Stimulated activated effector memory CD8-positive, alpha-beta T cell treated with anti-CD3 and anti-CD28 coated beads, Interleukin-12 subunit alpha, Interleukin-12 subunit beta, amount 100 ng/mL, for 72 hours (primary cell): ENCODE measurements around the gene GHITM.
"Not testable (repeated sequence)": the region's sequence is repeated elsewhere in the genome, so short reads cannot be mapped to it uniquely, and the experiment has no call there.

Experiments
- ATAC-seq: fragments of 150-1000 bp; cut with Tn5 transposase; 2 replicates; pipeline ENCODE4 v1.10.0; 2021
- DNase-seq, 2 donors: peaks; one replicate each; pipeline ENCODE4 v3.0.0; 2021 to 2022; ENCODE audit warnings: low spot score in 2 of 2
- H3K27ac Mint-ChIP-seq: one replicate; pipeline ENCODE4 v1.8.0; 2022; ENCODE audit warnings: mild to moderate bottlenecking, mixed read lengths
- H3K36me3 Mint-ChIP-seq: one replicate; pipeline ENCODE4 v1.8.0; 2022; ENCODE audit warnings: mild to moderate bottlenecking, mixed read lengths
- H3K4me1 Mint-ChIP-seq: one replicate; pipeline ENCODE4 v1.8.0; 2022; ENCODE audit warnings: mixed read lengths
- H3K4me3 Mint-ChIP-seq: one replicate; pipeline ENCODE4 v1.8.0; 2022; ENCODE audit warnings: mild to moderate bottlenecking, mixed read lengths
- H3K9me3 Mint-ChIP-seq: one replicate; pipeline ENCODE4 v1.8.0; 2022; ENCODE audit warnings: mixed read lengths

Gene GHITM

DNA sequence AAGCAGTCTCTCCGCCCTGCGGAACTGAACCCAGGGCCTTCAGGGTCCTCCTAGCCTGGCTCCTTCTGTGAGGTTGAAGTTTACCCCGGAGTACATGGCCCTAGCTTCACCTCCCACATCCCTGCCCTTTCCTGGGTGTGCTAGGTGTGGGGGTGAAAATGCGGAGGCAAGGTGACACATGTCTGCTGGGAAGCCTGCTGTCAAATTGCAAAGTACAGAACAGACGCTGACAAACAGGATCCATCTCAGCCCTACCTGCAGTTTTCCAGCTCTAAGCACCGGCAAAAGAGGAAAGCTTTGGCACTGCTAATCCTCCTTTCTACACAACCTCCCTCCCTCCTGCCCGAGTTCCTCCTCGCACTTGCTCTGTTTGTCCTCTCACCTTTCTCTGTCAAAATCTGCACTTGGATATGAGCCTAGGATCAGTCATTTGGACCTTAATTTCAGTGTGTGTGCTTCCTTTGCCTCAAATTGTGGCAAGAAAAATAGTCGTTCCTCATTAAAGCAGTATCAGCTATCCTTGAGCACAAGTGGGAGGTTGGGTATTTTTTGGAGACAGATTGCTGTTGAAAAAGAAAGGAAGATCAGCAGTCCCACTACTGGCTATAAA, 19.9 kb downstream of the GHITM start:
- no peak for ATAC-seq
- DNase-seq = no peak
- no peak overlapping the region for H3K4me3 Mint-ChIP-seq
- peaks cover 16% of the 10 kb centered on the region for H3K36me3 Mint-ChIP-seq
- peaks cover 16% of the 10 kb centered on the region for H3K4me1 Mint-ChIP-seq
- no peaks in the 10 kb centered on the region for H3K9me3 Mint-ChIP-seq
- H3K27ac Mint-ChIP-seq = peak overlapping the region; percentile 18

DNA sequence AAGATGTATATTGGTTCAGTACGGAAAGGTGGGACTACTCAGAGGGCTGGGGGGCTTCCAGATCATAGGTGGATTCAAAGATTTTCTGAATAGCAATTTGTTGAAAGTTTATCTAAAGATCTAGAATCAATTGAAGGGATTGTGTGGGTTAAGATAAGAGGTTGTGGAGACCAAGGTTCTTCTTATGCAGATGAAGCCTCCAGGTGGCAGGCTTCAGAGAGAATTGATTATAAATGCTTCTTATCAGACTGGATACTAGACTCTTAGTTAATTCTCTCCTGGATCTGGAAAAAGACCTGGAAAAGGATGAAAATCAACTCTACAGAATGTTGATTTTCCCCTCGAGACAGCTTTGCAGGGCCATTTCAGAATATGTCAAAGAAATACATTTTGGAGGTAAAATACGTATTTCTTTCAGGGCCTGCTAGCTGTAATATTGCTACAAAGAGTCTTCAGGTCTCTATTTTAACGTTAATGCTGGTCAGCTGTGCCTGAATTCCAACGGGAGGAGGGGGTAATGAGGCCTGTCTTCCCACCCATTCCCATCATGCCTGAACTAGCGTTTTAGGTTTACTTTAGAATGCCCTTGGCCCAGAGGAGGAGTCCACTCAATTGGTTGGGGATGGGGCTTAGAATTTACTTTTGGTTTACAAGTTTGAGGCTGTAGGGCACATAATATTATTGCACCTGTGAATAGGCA, 21.5 kb downstream of the GHITM start:
- Mint-ChIP-seq H3K27ac (no peak overlapping the region), H3K9me3 (no peaks in the 10 kb centered on the region), H3K4me1 (peaks cover 16% of the 10 kb centered on the region), H3K4me3 (no peak overlapping the region), H3K36me3 (no peaks in the 10 kb centered on the region)
- no peak for ATAC-seq
- no peak for DNase-seq

DNA sequence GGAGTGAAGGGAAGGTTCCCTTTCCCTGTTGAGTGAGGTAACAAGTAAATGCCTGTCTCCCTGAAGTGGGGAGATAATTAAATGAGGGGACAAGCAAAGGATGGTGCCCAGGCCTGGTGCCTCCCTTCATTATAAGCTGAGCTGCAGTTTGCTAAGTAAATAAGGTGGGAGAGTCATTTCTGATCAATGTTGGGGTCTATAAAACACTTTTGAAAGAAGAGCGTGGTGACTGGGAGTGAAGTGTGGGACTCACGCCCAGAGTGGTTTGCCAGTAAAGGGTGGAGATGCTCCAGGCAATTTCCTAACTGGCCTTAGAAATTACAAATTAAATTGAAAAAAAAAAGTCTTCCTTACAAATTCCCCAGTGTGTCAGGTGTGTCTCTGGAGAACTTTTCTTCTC, 24.7 kb downstream of the GHITM start:
- no peaks in the 10 kb centered on the region for H3K36me3 Mint-ChIP-seq
- ATAC-seq (no peak), DNase-seq (no peak)
- H3K4me1 Mint-ChIP-seq = peaks cover 11% of the 10 kb centered on the region
- H3K27ac Mint-ChIP-seq = no peak overlapping the region
- no peaks in the 10 kb centered on the region for H3K9me3 Mint-ChIP-seq
- no peak overlapping the region for H3K4me3 Mint-ChIP-seq

DNA sequence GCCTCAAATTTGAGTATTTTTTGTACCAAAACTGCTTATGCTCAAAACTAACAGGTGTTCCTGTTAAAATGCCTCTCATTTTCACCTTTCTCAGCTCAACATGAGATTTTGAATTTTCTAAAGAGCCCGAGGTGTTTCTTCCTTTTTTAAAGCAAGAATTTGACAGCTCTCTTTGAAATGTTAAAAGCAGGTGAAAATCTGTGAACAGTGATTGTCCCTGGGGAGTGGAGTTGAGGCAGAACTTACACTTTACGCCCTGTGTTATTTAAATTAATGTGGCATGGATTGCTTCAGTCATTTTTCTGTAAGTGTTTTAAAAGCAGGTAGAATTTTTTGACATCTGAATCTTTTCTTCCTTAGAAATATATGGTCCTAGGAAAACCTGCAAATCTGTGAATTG, 25.1 kb downstream of the GHITM start:
- ATAC-seq = no peak
- no peak overlapping the region for H3K27ac Mint-ChIP-seq
- no peak for DNase-seq
- H3K36me3 Mint-ChIP-seq = no peaks in the 10 kb centered on the region
- no peaks in the 10 kb centered on the region for H3K9me3 Mint-ChIP-seq
- H3K4me1 Mint-ChIP-seq = peaks cover 6% of the 10 kb centered on the region
- no peak overlapping the region for H3K4me3 Mint-ChIP-seq

DNA sequence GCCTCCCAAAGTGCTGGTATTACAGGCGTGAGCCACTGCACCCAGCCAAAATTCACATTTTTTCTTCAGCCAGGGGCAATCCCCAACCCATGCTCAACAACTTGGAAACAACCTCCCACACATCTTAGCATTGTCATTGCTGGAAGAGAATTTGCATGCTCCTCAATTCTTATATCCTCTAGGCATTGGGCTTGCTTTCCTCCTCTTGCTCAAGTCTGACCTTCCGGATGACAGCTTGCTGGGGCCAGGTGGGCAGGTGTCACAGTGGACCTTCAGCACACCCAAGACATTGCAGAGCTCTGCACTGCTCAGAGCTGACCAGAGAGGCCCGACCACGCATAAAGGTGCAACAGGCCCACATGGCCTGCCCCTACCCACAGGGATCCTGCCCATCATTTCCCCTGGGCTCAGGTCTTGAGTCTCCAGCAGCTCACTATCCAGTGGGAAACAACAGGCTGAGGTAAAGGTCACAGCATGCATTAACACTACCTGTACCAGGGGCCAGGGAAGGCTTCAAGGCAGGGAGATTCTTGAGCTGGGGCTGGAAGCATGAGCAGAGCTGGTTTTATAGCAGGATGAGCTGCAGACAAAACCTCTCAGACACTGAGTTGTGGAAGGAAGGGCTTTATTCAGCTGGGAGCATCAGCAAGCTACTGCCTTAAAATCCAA, 27.4 kb downstream of the GHITM start:
- no peaks in the 10 kb centered on the region for H3K9me3 Mint-ChIP-seq
- no peak overlapping the region for H3K27ac Mint-ChIP-seq
- H3K4me3 Mint-ChIP-seq = no peak overlapping the region
- no peak for DNase-seq
- no peaks in the 10 kb centered on the region for H3K36me3 Mint-ChIP-seq
- peaks cover 10% of the 10 kb centered on the region for H3K4me1 Mint-ChIP-seq
- ATAC-seq = no peak

DNA sequence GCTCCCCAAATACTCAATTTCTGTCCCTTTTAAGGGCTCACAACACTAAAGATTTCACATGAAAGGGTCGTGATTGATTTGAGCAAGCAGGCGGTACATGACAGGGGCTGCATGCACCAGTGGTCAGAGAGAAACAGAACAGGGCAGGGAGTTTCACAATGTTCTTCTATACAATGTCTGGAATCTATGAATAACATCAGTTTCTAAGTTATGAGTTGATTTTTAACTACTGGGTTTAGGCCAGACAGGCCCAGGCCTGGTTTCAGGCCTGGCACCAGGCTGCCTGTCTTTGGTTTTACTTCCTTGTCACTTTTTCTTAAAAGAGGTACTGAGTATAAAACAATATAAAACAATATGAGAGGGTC, 28.0 kb downstream of the GHITM start:
- ATAC-seq, H3K9me3 Mint-ChIP-seq, DNase-seq, H3K4me1 Mint-ChIP-seq, H3K4me3 Mint-ChIP-seq, H3K36me3 Mint-ChIP-seq, H3K27ac Mint-ChIP-seq: not testable (repeated sequence)

DNA sequence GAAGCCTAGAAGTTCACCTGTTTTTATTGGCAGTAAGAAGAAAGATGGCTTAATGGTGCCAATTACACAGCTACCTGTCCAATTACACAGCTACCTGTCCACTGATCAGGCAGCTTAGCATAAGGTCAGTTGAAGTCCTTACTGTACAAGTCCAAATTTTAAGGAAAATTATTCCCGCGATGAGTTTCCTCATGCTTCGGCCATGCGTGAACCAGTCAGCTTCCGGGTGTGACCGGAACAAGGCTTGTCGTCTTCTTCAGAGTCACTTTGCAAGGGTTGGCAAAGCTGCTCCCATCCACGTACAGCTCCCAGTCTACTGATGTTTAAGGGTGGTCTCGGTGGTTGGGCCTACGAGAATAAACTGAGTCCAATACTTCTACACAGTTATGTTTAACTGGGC, 29.1 kb downstream of the GHITM start:
- H3K4me3 Mint-ChIP-seq, H3K27ac Mint-ChIP-seq, H3K4me1 Mint-ChIP-seq, H3K36me3 Mint-ChIP-seq, H3K9me3 Mint-ChIP-seq, ATAC-seq: not testable (repeated sequence)
- peak in 1 of 2 donors; percentile 38 for DNase-seq

DNA sequence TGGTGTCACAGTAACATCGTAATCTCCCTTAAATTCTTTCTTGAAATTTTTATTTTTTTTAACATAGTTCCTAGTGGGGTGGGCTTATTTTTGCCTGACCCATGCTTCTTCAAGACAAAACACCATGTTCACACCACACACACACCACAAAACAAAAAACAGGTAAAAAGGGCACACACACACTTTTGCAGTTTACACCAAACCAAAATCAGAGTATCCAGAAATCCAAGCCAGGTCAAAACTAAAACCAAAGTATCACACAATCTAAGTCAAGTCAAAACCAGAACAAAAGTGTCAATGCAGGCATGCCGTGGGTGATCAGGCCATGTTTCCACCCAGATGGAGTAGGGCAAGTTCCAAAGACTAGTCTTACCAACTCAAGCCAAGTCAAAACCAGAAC, 31.9 kb downstream of the GHITM start:
- not testable (repeated sequence) for H3K9me3 Mint-ChIP-seq, H3K27ac Mint-ChIP-seq, ATAC-seq, DNase-seq, H3K36me3 Mint-ChIP-seq, H3K4me3 Mint-ChIP-seq, H3K4me1 Mint-ChIP-seq

DNA sequence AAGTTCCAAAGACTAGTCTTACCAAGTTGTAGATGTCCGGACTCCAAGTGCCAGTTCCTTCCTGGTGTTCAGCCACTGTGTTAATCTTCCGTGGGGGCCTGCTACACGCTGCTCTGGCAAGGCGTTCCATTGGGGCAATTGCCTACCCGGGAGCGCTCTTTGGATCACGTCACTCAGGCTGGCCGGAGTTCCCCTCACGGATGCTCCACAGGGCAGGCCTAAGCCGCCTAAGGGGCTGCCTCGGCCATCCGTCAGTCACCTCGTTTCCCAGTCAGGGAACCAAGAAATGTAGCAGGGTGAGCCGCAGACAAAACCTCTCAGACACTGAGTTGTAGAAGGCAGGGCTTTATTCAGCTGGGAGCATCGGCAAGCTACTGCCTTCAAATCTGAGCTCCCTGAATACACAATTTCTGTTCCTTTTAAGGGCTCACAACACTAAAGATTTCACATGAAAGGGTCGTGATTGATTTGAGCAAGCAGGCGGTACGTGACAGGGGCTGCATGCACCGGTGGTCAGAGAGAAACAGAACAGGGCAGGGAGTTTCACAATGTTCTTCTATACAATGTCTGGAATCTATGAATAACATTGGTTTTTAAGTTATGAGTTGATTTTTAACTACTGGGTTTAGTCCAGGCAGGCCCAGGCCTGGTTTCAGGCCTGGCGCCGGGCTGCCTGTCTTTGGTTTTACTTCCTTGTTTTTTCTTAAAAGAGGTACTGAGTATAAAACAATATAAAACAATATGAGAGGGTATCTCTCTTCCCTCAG, 32.6 kb downstream of the GHITM start:
- H3K9me3 Mint-ChIP-seq, H3K36me3 Mint-ChIP-seq, H3K4me3 Mint-ChIP-seq, H3K4me1 Mint-ChIP-seq, ATAC-seq, H3K27ac Mint-ChIP-seq: not testable (repeated sequence)
- DNase-seq = peak in 1 of 2 donors; percentile 38

DNA sequence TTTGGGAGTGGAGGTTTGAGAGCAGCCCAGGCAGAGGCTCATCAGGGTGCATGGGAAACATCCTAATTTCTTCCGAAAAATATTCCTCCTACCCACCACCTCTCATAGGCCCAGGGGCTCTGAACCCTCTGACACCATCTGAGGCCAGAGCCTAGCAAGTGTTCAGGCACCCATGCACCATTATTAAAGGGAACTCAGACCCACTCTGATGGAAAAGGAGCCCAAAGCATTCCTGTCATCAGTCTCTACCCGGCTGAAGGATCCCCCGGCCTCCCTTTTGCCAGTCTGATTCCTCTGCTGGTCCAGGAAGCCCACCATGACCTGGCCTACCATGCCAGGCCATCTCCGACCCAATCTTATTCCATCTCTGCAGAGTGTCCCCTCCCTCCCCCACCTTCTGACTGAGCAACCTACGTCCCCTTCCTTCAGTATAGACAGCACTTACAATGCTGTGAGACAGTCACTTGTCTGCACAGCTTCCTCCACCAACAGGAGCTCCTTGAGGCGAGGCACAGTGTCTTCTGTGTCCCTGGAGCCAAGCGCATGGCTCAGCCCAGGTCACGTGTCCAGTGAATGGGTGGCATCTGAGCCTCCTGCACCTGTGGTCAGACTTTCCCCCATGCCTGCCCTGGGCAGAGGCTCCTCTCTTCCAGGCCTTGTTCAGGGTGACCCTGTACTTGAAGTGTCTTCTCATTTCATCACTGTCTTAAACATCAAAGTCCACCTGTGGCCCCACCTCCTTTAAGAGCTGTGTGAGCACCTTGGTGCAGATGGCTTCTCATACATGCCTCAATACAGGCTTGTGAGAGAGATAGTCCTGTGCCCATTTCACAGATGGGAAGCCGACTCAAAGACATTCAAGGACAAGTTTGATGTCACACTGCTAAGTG, 33.4 kb downstream of the GHITM start:
- DNase-seq (no peak), ATAC-seq (no peak)
- Mint-ChIP-seq H3K4me1 (peaks cover 5% of the 10 kb centered on the region), H3K9me3 (no peaks in the 10 kb centered on the region), H3K27ac (no peak overlapping the region), H3K4me3 (no peak overlapping the region), H3K36me3 (peaks cover 5% of the 10 kb centered on the region)

DNA sequence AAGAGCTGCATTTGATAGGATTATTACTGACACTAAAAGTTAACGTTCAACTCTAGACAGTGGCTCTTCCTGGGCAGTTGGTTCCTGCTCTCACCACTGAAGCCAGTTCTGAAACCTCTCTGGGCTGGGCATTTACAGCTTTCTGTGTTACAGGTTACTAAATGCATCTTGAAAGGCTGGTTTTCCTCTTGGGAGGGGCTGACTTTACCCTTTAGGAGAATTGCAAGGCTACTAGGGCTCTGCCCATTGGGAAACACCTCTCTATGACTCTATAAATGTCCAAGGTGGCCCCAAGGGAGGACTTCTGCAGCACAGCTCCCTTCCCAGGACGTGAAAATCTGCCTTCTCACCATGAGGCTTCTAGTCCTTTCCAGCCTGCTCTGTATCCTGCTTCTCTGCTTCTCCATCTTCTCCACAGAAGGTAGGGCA, 34.2 kb downstream of the GHITM start, which contains the start of gene GPR15LG:
TSS of gene GPR15LG (plus strand) at position 301 of the 429 bp plus-strand sequence. CDS start at position 352, 51 bp downstream.
- H3K27ac Mint-ChIP-seq = no peak within 1 kb of the TSS
- no peaks in the 10 kb centered on the region for H3K9me3 Mint-ChIP-seq
- no peak for DNase-seq
- peaks cover 5% of the 10 kb centered on the region for H3K36me3 Mint-ChIP-seq
- no peak for ATAC-seq
- H3K4me3 Mint-ChIP-seq = no peak within 1 kb of the TSS
- H3K4me1 Mint-ChIP-seq = peaks cover 5% of the 10 kb centered on the region

DNA sequence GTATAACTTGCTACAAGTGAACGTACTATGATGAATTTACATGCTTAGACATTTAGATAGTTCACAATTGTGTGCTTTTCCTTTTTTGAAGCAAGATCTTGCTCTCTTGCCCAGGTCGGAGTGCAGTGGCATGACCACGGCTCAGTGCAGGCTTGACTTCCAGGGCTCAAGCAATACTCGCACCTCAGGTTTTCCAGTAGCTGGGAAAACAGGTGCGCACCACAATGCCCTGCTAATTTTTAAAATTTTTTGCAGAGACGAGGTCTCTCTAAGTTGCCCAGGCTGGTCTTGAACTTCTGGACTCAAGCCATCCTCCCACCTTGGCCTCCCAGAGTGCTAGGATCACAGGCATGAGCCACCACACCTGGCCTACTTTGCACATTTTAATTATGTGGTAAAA, 36.1 kb downstream of the GHITM start:
- ATAC-seq (no peak), DNase-seq (no peak)
- Mint-ChIP-seq H3K4me3 (no peak overlapping the region), H3K27ac (no peak overlapping the region), H3K9me3 (no peaks in the 10 kb centered on the region), H3K4me1 (peaks cover 5% of the 10 kb centered on the region), H3K36me3 (peaks cover 5% of the 10 kb centered on the region)

DNA sequence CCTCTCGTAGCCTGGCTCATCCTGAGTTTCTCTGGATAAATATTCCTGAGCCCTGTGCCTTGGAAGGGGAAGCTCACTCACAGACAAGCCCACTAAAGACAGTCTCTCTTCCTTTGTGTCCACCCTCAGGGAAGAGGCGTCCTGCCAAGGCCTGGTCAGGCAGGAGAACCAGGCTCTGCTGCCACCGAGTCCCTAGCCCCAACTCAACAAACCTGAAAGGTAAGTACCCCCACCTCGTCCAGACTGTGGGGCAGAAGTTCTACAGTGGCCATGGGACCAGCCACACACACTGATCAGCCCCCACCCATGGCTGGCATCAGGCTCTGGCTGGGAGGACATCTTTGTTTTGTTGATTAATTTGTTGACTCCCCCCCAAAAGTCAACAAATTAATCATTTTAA, 37.0 kb downstream of the GHITM start:
- H3K36me3 Mint-ChIP-seq = peaks cover 5% of the 10 kb centered on the region
- peaks cover 1% of the 10 kb centered on the region for H3K4me1 Mint-ChIP-seq
- no peak overlapping the region for H3K4me3 Mint-ChIP-seq
- H3K9me3 Mint-ChIP-seq = no peaks in the 10 kb centered on the region
- no peak overlapping the region for H3K27ac Mint-ChIP-seq
- DNase-seq (no peak), ATAC-seq (no peak)

DNA sequence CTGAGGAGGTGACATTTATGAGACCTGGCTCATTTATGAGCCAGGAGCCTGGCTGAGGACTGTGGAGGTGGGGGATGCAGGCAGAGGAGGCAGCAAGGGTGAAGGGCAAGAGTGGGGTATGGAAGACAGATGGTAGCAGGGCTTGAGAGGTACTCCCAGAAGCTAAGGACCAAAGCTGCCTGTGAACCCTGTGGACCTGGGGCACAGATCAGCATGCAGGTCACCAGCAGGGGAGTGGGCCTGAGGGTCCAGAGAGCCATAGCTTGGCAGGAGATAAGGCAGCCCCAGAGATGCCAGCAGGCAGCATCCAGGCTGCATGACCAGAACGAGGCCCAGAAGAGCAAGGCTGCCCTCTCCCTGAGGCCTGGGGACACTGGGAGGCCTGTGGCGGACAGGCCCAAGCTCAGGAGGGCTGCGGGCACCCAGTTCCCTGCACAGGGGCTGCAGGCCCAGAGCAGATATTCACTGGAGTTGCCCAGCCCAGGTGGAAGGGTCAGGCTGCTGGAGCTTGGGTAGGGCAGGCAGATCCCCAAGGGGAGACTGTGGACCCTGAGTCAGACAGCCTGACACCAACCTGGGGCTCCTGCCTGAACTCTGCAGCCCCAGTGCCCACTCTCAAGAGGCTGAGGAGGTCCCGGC, 37.6 kb downstream of the GHITM start:
- no peaks in the 10 kb centered on the region for H3K4me1 Mint-ChIP-seq
- no peaks in the 10 kb centered on the region for H3K9me3 Mint-ChIP-seq
- DNase-seq (no peak), ATAC-seq (peak; percentile 36)
- no peak overlapping the region for H3K27ac Mint-ChIP-seq
- peaks cover 5% of the 10 kb centered on the region for H3K36me3 Mint-ChIP-seq
- no peak overlapping the region for H3K4me3 Mint-ChIP-seq
